ENCODE data around the gene ALG12.

DNA sequence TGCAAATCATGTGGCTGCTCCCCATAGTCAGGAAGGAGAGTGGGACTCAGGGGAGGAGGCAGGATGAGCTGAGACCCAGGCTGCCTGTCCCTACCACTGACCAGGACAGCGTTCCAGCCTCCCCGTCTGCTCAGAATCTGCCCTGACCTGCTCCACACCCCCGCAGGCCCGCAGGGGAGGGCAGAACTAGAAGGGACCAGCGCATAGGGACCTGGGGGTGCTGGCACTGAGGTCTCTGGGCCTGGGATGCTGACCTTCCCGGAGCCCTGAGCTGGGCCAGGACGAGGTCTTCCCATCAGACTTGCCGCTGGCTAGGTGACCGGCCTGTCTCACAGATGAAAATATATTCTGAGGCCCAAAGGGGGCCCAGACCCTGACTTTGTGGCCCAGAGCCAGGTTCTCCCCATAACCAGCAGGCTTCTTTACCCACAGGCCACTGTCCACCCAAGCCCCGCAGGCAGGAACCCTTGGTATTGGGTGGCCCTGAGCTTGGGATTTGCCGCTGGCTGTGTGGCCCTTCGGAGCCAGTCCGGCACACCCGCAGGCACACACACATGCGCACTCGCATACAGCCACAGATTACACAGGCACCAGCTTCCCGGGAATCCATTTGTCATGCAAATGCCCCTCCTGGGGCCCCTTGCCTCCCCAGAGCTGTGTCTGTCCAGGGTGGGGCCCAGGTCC lies 28.5 kb upstream of the ALG12 start:
- TF ChIP-seq EZH2 (IDR thresholded peaks at IDR 0.05; ENCODE audit: insufficient read depth, poor library complexity, severe bottlenecking) (no peak), EZH2phosphoT487 (IDR thresholded peaks at IDR 0.05; ENCODE audit: insufficient read depth, low read depth) (no peak)

Data from GM23248 (cell line).